A673 (cell line): ENCODE measurements around the gene SLC44A1. TPM values are rescaled to one million over a fixed set of nuclear protein-coding genes. Genes with fewer than 3 reads are reported as not detected.

ENCODE experiments used
- BruUV-seq: library from RNA; stranded (reverse); fragments of 400-500 nt; replicated peaks from 2 replicates; lab custom pipeline; 2021; lab: Mats Ljungman, UMichigan
- CTCF ChIA-PET: fragments of 300-600 bp; sonication (Branson Sonifier 250); formaldehyde crosslinking; loops from one replicate; lab custom pipeline; 2022; ENCODE audit warnings: antibody characterized with exemption; lab: Charles Lee
- POLR2A ChIA-PET: fragments of 300-600 bp; sonication (Branson Sonifier 250); formaldehyde crosslinking; loops from one replicate; lab custom pipeline; 2022; ENCODE audit warnings: antibody characterized with exemption; ENCODE audit not compliant: low non-redundant PET; lab: Charles Lee
- DNase-seq: peaks from one replicate; pipeline ENCODE4 v3.0.0-alpha.2; 2015; ENCODE audit warnings: low spot score
- H3K27ac ChIP-seq: fragments of 200-600 bp; sonication (generic); 2 replicates; pipeline ENCODE4 v1.5.1; 2016; ENCODE audit warnings: mixed run types, low read depth, mild to moderate bottlenecking, mixed read lengths, antibody characterized with exemption, low read length; ENCODE audit not compliant: poor library complexity, severe bottlenecking
- H3K27me3 ChIP-seq: fragments of 200-600 bp; sonication (generic); replicated peaks from 2 replicates; pipeline ENCODE4 v1.6.1; 2017; ENCODE audit warnings: mixed run types, low read depth, mild to moderate bottlenecking, mixed read lengths, antibody characterized with exemption, low read length; ENCODE audit not compliant: insufficient read depth, poor library complexity
- H3K36me3 ChIP-seq: fragments of 200-600 bp; sonication (generic); 2 replicates; pipeline ENCODE4 v1.6.1; 2016; ENCODE audit warnings: mixed run types, mild to moderate bottlenecking, mixed read lengths, antibody characterized with exemption, low read length; ENCODE audit not compliant: insufficient read depth, poor library complexity, severe bottlenecking
- H3K4me1 ChIP-seq: fragments of 200-600 bp; sonication (generic); 2 replicates; pipeline ENCODE4 v1.6.1; 2017; ENCODE audit warnings: mixed run types, mild to moderate bottlenecking, mixed read lengths, antibody characterized with exemption, low read length; ENCODE audit not compliant: insufficient read depth, poor library complexity, severe bottlenecking
- H3K4me3 ChIP-seq: fragments of 200-600 bp; sonication (generic); 2 replicates; pipeline ENCODE4 v1.5.1; 2016; ENCODE audit warnings: low read depth, mixed run types, mild to moderate bottlenecking, mixed read lengths, low read length; ENCODE audit not compliant: poor library complexity, severe bottlenecking
- H3K9me3 ChIP-seq: fragments of 200-600 bp; sonication (generic); 2 replicates; pipeline ENCODE4 v1.6.1; 2016; ENCODE audit warnings: mixed run types, low read depth, mild to moderate bottlenecking, mixed read lengths, antibody characterized with exemption, low read length; ENCODE audit not compliant: poor library complexity, severe bottlenecking
- EZH2 ChIP-seq: fragments of 200-600 bp; sonication (generic); IDR thresholded peaks from 2 replicates; pipeline ENCODE4 v1.6.1; 2017; ENCODE audit warnings: borderline replicate concordance, low read depth, mild to moderate bottlenecking, mixed read lengths, antibody characterized with exemption, low read length; ENCODE audit not compliant: poor library complexity, severe bottlenecking
- intact Hi-C: fragments of 100-400 bp; cut with micrococcal nuclease; formaldehyde crosslinking; loops from one replicate; pipeline ENCODE4 v1.10.0; 2022; ENCODE audit not compliant: unreplicated experiment
- total RNA-seq: library from RNA; stranded (reverse); gene quantifications from 2 replicates; pipeline ENCODE4 v1.2.3, GENCODE V29; 2021
- TF ChIP-seq, protein P1 (sequence below): fragments of 300-800, 200-600 bp; sonication (generic); conservative IDR thresholded peaks from 2 replicates; pipeline ENCODE4 v1.5.1; 2017; ENCODE audit warnings: low read depth, mild to moderate bottlenecking, antibody characterized with exemption, low read length, moderate library complexity, mixed read lengths

SLC44A1 gene
- total RNA-seq, 1 experiment from 2014 or later, result 11.9 TPM

DNA sequence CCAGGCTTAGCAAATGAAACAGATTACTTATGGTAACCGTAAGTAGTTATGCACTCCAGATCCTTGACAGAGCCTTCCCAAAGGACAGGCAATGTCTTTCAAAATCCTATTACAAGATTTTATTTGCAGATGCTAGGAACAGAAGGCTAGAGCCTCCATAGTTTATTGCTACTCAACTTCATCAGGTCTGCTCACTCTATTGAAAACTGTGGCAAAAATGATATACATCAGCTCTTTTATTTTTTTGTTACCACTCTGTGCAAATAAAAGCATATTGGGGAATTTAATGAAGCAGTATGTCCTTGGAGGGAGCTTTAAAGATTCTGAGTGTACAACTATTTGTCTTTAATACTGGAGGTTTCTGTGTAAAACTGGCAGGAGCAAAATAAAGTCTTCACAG lies 46.5 kb downstream of the SLC44A1 start:
- intact Hi-C loops, result no loop called here

DNA sequence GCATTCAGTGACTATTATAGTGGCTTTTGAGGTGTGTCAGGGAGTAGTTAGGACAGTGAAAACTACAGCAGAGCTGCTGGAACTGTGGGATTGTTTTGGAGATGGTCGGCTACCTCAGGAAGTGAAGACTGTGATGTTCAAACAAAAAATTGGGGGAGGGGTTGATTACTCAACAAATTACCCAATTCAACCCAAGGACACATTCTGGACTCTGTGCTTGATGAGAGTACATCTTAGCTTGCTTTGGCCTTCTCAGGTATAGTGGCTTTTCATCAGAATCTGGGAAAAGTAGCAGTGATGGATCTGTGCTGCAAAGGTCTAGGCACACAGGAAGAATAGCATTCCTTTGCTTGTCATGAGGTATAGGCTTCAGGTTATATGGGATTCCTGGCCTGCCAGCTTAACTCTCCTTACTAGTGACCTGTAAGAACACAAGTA lies 47.0 kb downstream of the SLC44A1 start:
- Histone ChIP-seq H3K27ac (no peak overlapping the region), H3K9me3 (no peaks in the 10 kb centered on the region), H3K4me1 (peaks cover 10% of the 10 kb centered on the region), H3K4me3 (no peak overlapping the region), H3K27me3 (no peaks in the 10 kb centered on the region), H3K36me3 (no peaks in the 10 kb centered on the region)
- CTCF ChIA-PET, result no interaction called here
- intact Hi-C loops, result no loop called here
- no TSS peak for BruUV-seq
- POLR2A ChIA-PET, result no interaction called here
- TF ChIP-seq EZH2, result no peak
- TF ChIP-seq, protein P1, sequence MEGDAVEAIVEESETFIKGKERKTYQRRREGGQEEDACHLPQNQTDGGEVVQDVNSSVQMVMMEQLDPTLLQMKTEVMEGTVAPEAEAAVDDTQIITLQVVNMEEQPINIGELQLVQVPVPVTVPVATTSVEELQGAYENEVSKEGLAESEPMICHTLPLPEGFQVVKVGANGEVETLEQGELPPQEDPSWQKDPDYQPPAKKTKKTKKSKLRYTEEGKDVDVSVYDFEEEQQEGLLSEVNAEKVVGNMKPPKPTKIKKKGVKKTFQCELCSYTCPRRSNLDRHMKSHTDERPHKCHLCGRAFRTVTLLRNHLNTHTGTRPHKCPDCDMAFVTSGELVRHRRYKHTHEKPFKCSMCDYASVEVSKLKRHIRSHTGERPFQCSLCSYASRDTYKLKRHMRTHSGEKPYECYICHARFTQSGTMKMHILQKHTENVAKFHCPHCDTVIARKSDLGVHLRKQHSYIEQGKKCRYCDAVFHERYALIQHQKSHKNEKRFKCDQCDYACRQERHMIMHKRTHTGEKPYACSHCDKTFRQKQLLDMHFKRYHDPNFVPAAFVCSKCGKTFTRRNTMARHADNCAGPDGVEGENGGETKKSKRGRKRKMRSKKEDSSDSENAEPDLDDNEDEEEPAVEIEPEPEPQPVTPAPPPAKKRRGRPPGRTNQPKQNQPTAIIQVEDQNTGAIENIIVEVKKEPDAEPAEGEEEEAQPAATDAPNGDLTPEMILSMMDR, result no peak
- DNase-seq, result no peak

More for the DNA sequence above, 46.5 kb downstream of the SLC44A1 start:
- peak overlapping the region; percentile 11 for H3K27ac ChIP-seq
- H3K4me1 ChIP-seq, result peaks cover 7% of the 10 kb centered on the region
- no TSS peak for BruUV-seq
- no peaks in the 10 kb centered on the region for H3K9me3 ChIP-seq
- H3K4me3 ChIP-seq, result no peak overlapping the region
- TF ChIP-seq, protein P1, result no peak
- no peak for TF ChIP-seq EZH2
- CTCF ChIA-PET, result no interaction called here
- H3K27me3 ChIP-seq, result no peaks in the 10 kb centered on the region
- no peaks in the 10 kb centered on the region for H3K36me3 ChIP-seq
- POLR2A ChIA-PET, result no interaction called here
- no peak for DNase-seq

DNA sequence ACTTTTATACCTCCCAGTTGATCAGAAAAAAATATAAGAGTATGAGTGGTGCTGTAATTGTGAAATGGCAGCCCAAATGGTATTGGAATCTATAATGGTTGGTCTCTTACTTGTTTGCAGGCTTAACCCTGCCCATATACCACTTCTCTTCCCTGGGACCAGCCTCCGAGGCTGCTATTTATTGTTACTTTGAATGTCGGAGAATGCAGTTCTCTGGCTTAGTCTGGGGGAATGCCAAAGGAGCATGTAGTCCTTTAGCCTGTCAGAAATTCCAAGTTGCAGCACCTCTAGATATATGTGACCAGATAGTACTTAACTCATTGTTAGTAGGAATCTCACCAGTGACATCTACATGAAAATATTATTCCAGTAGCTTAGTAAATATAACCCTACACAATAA lies 47.5 kb downstream of the SLC44A1 start:
- no peaks in the 10 kb centered on the region for H3K9me3 ChIP-seq
- no peak overlapping the region for H3K4me3 ChIP-seq
- H3K27ac ChIP-seq, result no peak overlapping the region
- intact Hi-C loops, result no loop called here
- ChIA-PET POLR2A (no interaction called here), CTCF (no interaction called here)
- H3K4me1 ChIP-seq, result peaks cover 15% of the 10 kb centered on the region
- no peak for TF ChIP-seq EZH2
- TF ChIP-seq, protein P1, result no peak
- no peaks in the 10 kb centered on the region for H3K27me3 ChIP-seq
- H3K36me3 ChIP-seq, result no peaks in the 10 kb centered on the region
- no peak for DNase-seq
- no TSS peak for BruUV-seq
